Left renal cortex interstitium (tissue), 4 donors: ENCODE data around the gene SARDH. TPM values are rescaled to one million over a fixed set of nuclear protein-coding genes. Genes with fewer than 3 reads are reported as not detected.

Experiments used
- DNase-seq, 4 donors: peaks; one replicate each; pipeline ENCODE4 v3.0.0-alpha.2; 2013; ENCODE audit warnings: low read depth in 4 of 4, low spot score in 2 of 4, missing footprints in 1 of 4
- polyA plus RNA-seq, 4 donors: library from polyadenylated mRNA; unstranded; fragments of 120-200 nt; gene quantifications; one replicate each; pipeline ENCODE4 v1.2.1, GENCODE V29; 2013; ENCODE audit not compliant: insufficient read length in 4 of 4

The SARDH gene
- polyA plus RNA-seq, 4 donors, result 10.4 to 15.3 (median 10.9) TPM

DNA sequence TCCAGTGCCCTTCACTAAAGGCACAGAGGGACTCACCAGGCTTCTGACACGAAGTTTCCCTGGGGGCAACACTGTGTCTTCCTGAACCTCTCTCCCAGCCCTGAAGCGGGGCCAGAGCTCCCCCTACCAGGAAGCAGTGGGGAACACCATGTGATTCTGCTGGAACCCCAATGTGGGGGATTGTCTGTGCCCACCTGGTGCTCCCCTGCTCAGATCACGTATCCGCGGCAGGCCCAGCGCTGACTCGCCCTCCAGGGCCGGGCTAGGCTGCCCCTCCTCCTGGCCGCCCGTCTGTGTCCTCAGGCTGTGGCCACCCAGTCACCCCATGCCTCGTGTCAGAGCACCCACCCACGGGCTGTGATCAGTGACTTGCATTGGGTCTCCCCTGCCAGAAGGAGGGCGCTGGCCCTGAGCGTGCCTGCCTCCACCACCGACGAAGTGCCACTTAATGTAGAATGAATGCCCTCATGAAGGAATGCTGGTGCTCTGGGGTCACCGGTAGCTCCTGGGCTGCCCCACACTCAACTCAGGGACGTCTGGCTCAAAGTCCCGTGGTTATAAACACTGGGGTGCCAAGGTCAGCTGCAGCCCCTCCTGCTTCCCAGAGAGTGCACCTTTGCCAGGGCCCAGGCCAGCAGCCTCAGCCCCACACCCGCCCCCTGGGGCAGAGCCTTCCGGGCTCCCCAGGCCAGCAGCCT, 22.1 kb downstream of the SARDH start:
- DNase-seq, result no peak

DNA sequence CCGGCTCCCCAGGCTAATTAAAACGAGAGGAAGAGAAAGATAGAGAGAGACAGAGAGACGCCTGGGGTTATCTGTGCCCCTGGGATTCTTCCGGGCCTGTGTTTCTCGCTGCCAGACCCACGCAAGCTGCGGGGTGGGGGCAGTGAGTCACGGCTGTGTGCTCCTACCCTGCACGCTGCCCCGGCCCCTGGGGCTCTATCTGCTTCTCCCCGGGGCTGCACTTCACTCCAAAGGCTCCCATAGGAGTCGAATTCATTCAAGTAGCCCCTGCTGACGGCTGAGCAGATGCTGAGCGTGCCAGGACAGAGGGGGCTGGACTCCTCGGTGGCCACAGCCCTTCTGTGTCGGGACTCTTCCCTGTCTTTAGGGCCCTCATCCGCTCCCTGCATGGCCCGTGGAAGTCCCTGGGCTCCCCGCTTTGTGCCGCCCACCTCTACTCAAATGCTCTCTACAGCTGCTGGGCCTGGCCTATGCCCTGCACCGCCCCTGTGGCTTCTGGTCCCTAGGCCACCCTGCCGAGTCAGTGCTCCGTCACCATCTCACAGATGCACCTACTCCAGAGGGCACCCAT, 22.8 kb downstream of the SARDH start:
- no peak for DNase-seq

DNA sequence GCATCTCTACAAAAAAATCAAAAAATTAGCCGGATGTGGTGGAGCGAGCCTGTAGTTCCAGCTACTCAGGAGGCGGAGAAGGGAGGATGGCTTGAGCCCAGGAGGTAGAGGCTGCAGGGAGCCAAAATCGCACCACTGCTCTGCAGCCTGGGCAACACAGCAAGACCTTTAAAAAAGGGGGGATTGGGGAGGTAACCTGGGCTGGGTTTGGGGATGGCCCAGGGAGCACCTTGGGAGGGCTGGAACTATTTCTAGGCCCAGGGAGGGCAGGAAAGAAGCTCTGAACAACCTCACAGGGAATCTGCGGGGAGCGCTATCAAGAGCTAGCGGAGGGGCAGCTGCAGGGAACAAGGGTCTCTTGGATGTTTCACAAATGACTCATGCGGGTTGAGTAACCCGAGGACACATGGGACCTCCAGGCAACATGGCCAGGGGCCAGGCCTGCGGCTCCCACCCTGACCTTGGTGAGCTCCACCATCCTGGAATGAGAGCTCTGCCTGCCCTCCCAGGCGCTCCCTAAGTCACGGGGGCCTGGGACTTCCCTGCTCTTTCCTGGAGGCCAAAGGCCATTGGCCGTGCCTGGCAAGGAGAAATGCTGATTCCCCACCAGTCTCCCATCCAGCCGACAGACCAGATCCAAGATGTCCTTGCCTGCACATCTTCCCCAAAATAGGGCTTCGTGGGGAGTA, 23.4 kb downstream of the SARDH start:
- no peak for DNase-seq

DNA sequence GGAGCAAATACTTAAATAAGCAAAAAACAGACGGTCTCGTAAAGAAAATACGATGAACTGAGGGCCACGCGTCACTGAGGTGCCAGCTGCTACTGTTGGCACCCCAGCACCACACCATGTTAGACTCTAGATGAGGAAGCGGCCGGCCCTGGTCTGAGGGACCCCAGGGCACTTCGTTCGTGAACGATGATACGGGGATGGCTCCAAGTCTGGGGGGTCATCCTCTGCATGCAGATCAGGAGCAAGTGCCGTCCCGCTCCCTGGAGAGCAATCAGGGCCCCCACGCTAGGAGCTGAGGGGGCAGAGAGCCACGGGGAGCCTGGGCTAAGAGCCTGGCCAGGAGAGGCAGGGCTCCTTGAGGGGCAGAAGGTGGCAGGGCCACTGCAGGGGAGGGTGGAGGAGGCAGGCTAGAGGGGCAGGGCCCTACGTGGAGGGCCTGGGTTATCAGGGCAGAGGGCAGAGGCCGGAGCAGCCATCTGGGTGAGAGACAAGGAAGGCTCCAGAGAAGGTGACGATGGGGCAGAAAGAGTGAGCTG, 24.1 kb downstream of the SARDH start:
- no peak for DNase-seq

DNA sequence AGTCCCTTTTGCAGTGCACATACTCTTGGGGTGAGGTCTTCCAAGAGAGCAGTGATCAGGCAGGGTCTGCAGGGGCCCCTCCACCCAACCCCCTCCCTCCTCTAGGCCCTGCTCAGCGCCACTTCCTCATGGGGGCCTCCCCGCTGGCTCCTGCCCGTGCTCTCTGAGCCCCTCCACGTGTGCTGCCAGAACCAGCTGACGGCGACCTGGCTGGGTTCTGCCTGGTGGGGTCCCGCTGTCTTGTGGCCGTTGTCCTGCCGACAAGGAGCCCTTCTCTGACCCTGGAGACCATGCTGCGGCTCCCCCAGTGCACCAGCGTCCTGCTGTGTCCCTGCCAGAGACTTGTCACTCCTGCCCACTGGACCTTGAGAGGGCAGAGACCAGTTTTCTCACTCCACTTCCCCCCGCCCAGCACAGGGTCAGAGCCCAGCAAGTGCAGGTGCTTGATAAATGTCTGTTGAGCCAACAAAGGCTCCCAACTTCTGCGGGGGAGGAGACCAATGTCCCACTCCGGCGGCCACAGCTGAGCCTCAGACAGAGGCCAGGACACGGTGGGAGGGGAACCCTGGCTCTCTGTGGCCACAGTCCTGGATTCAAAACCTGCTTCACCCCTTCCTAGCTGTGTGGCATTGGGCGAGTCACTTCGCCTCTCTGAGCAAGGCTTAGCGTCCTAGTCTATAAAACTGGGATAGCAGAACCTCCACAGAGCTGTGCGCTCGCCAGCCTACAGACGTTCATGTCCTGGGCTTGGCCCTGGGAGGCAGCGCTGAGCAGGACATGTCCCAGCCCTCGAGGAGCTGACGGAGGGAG, 24.8 kb downstream of the SARDH start:
- no peak for DNase-seq

DNA sequence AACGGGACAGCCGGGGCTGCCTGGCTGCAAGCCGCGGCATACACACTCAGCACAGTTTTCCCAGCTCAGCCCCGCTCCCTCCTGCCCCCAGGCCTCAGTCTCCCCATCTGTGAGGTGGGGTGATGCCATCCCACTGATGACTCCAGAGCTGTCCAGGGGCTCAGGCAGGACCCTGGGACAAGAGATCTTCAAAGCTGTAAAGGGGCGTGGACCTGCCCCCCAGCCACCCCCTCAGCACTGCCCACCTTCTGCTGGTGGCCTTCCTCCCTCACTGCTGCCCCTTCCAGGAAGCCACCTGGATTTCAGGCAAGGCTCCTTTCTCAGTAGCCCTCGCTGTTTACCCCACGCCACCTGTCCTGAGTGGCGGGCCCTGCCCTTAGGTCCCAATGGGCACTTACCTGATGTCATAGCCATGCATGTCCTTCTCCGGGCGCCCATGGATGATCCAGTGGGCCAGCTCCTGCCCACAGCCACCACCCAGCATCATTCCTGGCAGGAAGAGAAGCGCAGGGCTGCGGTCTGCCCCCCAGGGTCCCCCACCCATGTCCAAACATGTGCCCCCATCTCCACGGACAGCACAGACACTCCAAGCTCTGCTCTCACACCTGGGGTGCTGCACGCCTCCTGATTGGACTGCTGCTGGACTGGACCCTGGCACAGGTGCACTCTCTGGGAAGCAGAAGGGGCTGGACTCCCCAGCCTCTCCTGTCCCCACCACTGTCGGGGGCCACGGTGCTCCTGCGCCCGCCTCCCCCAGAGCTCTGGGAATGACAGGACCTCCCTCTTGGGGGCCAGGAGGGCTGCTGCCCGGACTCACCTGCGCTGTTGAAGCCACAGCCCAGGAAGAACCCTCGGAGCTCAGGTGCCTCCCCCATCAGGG, 25.7 kb downstream of the SARDH start:
- no peak for DNase-seq

DNA sequence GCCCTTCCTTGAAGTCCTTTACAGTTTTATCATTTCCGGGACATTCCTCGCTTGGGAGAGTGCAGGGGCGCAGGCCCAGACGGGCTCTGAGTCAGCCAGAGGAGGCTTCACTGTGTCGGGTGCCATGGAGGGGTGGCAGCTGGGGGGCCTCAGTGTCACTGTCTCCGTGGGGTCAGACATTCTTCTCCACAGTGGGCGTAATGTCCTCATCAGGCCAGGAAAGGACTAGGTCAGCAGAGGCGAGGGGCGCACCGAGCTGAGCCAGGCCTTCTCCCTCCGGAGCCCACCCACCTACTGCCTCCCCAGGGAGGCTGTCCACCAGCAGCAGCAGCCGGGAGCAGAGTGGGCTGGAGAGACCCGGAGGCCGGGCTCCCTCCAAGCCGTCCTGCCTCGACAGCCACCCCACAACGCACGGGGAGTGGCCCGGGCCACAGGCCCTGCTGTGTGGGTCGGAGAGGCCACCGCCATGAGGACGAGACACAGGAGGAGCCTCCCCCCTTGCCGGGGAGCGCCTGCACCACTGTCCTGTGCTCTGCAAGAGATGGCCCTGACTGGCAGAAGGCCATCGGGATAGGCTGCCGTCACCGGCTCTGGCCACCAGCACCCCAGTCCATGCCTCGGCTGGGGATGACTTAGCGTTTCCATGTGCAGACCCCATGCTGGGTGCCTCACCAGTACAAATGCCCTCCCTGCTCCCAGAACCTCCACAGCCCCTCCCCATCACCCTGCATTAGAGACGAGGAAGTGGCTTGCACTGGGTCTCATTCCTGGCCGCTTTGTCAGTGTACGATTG, 26.5 kb downstream of the SARDH start:
- no peak for DNase-seq

DNA sequence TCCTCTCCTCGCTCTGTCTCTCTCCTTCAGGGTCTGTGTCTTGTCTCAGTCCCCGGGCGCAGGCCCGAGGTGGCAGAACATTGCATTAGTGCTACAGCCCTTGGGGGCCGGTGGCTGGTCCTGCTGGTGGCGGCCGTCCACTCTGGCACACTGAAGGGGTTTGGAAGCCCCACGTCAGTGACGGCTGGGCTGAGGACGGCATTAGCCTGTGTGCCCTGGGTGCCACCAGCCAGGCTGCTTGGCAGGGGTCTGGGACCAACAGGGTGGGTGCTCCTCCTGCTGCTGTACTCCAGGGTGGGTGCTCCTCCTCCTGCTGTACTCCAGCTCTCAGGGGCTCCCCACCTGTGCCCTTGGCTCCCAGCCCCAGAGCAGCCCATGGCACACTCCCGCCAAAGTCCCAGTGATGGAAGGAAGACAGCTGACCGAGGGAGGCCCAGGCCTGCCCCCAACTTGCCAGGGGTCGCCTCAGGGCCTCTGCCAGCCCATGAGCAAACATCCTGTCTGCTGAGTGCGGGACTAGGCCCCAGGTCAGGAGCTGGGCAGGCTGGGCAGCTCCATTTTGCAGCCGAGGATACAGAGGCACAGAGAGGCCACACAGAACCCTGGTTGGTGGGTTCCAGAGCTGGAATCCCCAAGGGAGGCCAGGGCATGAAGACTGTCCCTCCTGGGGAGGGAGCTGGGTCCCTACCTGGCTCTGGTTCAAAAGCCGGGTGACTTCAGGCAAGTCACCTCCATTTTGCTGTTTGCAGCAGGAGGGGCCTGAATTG, 27.3 kb downstream of the SARDH start:
- no peak for DNase-seq

DNA sequence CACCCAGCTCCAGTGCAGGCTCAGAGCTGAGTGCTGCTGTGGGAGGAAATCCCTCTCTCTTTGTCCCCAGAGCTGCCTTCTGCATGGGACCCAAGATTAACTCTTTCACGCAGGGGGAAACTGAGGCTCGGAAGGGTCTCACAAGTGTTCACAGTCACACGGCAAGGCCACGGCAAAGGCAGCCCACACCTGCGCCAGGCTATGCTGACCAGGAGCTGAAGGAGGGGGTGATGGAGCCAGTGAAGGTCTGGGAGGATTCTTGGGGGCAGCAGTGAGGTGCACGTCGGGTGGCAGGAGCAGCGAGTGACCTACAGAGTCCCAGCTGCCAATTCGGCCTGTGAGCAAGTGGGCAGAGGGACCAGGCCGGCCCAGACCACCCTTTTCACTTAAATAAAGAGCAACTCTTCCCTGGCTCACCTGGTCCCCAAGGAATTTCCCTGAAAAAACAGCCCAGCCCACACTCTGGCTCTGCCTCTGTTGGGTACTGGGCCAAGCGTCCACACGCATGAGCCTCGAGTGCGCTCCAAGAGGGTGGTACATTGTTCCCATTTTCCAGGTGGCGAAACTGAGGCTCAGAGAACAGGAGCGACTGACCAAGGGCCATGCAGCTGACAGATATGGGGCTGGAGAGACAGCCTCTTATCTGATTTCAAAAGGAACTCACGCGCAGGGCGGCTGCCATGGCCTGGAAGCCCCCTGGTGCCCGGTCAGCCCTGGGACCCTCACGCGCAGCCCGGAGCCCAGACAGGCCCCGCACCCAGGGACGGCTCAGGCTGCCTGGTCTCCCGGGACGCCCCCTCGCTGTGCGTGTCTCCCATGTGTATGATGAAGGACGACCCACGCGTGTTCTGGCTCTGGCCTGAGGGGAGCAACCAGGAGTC, 28.2 kb downstream of the SARDH start:
- DNase-seq, result no peak

DNA sequence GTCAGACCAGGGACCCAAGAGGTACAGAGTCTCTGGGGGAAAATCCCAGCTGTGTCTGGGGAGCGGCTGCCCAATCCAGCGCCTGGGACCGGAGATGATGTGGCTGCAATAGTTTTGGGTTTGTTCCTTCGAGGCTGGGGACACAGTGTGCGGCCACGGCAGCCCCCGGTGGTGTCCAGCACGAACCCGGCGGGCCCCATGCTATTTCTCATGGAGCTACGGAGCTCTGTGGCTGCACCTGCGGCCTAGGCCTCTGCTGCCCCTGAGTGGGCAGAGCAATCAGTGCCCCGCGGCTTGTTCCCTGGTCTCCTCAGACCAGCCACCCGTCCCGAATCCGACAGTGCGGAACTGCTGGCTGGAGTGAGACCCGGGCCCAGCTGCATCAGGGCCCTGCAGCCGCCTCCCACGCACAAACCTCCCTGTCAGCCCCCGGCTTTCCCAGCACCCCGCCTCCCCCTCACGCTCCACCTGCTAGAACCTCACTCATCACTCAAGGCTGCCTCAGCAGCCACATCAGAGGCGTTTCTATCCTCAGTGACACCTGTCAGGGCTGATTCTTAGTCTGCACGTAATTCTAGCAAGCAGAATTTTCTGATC, 29.0 kb downstream of the SARDH start:
- DNase-seq, result peak in 3 of 4 donors; percentile 60 to 70 (median 65)

DNA sequence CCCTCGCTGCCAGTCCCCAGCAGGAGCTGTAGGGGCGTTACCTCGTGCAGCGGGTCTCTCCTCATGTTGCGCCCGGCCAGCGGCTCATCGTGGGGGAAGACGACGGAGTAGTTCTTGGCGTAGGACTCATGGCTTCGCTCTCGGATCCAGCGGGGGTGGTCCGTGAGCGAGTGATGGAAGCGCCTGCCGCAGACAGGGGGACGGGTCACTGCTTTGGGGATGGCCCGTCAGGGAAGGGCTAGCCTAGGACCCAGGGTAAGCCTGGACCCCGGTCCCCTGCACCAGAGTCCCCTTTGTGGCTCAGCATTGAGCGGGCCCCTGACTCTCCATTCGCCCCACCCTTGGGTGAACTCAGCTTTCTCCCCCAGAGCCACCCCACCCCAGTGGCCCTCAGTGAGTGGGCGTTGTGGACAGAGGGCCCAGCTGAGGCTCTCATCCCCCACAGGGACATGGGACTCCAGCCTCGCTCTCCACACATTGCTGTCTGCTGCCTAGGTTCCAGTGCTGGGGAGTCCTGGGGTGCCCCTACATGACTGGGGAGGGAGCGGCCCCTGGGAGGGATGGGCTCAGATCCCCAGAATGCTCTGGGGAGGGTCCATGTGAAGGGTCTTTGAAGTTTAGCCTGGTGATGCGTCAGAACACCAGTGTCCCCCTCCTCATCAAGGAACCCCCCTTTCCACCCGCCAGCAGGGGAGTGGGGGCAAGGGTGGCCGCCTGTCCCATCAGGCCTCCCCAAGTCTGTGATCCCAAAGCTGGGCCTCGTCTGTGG, 29.7 kb downstream of the SARDH start:
- no peak for DNase-seq

DNA sequence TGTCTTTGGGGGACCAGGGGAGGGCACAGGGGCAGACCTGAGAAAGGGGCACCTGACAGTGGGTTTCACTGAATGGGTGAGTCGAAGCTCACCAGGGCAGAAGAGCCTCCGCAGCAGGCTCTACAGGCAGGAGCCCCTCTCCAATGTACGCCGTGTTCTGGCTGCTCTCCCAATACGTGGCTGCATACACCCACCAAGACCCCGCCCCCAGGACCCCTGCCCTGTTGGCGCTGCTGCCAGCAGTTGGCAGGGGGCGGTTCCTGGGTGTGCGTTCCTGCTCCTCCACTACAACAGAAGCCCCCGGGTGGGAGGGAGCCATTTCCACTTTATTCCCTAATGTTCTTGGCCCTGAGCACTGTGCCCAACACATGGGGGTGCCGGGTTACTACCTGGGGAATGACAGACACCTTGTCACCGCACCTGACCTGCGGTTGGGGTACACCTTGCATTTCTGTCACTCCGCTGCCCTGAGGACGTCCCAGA, 30.3 kb downstream of the SARDH start:
- DNase-seq, result no peak

DNA sequence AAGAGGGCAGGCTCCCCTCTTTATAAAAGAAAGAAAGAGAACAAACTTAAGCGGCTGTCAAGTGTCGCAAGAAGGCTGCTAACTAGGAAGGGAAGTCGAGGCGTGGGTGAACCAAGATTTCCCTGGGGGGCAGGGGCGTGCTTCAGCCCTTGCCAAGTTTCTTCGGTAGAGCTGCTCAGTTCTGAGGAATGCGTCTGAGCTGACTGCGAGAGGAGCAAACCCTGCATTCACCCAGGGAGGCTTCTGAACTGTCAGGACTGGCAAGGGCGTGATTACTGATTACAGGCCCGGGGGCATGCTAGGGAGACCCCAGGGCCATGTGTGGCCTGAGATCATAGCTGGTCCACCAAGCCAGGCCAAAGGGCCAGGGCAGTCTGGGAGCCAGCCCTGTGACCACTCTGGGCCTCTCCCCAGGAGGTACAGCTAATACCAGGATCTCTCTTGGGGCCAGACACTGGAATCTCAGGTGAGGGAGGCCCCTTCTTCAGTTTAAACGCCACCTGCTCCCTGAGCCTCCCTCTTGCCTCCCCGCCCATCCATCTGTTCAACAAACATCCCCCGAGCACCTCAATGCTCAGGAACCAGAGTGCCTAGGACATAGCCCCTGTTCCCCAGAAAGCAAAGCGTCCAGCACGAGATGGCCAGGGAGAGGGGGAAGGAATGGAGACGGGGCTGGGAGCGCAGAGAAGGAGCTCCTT, 30.9 kb downstream of the SARDH start:
- no peak for DNase-seq

DNA sequence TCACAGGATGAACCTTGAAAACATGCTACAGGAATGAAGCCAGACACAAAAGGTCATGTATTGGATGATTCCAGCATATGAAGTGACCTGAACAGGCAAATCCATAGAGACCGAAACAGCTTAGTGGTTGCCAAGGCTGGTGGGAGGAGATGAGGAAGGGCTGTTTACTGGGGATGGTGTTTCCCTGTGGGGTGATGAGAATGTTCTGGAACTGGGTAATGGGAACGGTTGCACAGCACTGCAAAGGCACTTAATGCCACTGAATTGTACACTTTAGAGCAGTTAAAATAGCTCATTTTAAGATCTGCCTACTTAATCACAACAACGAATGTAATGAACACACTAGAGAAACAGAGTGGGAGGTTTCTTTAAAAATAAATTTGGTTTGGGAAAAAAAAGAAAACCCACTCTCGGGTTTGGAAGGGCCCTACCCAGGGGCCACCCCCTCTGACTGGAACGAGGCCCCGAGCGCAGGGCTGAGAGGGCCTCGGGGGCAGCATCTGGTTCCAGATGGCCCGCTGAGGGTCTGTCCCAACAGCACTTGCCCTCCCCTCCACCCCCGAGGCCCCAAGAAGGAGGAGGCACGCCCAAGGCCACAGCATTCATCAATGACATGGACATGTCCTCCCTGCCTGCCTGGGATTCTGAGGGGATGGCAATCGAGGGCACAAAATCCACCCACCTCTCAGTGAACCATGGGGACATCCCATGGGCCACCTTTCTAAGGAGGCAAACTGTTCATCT, 31.7 kb downstream of the SARDH start:
- DNase-seq, result no peak

DNA sequence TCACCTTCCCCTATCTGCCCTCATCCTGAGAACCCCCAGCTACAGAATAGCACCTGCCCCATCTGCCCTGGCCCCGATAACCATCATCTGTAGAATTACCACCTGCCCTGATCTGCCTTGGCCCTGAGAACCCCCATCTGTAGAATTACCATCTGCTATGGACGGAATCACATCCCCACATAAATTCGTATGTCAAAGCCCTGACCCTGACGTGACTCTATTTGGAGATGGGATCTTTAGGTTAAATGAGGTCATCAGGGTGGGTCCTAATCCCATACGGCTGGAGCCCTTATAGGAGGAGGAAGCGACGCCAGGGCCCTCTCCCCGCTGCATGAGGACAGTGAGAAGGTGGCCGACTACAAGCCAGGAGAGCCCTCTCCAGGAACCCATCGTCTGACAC, 32.6 kb downstream of the SARDH start:
- DNase-seq, result no peak
